KOPT-K1 (cell line): Measurements from ENCODE around the gene AMPD2.

ENCODE experiments used
- H3K27ac ChIP-seq: fragments of 200-600 bp; sonication (generic); 2 replicates; pipeline ENCODE4 v1.5.1; 2016; ENCODE audit warnings: antibody characterized with exemption, mild to moderate bottlenecking, low read depth, low read length; ENCODE audit not compliant: poor library complexity, severe bottlenecking
- H3K36me3 ChIP-seq: fragments of 200-600 bp; sonication (generic); 2 replicates; pipeline ENCODE4 v1.5.1; 2017; ENCODE audit warnings: antibody characterized with exemption, mild to moderate bottlenecking, low read length, moderate library complexity; ENCODE audit not compliant: insufficient read depth
- H3K9me3 ChIP-seq: fragments of 200-600 bp; sonication (generic); 2 replicates; pipeline ENCODE4 v1.5.1; 2017; ENCODE audit warnings: antibody characterized with exemption, low read length, mild to moderate bottlenecking; ENCODE audit not compliant: insufficient read depth, poor library complexity, severe bottlenecking

Gene AMPD2

DNA sequence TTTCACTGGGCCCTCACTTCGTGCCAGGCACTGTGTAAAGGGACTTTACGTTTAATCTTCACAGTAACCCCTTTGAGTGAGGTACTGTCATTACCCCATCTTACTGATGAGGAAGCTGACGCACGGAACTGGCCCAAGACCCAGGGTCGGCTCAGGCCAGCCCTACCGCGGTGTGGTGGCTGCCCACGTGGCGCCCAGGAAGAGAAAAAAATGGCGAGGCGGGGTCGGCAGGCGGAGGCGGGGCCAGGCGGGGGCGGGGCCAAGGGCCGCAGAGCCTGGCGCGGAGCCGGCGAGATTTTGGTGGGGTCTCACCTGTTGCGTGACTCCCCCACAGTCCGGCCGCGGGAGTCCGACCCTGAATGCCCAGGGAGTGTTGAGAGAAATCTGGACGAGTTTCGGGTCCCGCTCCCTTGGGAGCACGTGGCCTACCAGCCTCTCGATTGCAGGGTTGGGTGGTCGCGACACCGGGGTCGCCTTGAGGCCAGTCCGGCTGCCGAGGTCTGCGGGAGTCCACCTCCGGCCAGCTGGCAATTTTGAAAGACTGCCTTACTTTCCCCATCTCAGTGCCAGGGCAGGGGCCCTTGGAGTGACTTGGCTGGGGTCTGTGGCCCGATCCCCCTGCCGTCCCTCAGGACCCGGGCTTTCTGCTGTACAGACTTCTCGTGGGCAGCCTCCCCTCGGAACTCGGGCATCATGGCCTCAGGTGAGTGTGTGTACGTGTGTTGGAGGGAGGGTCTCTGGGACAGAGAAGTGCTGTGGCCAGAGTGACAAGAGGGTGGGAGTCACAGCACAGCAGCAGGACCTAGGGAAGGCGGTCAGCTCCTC, at the start of gene AMPD2, which contains the start of gene GNAT2:
Gene AMPD2 (plus strand): TSS at position 262 of the 825 bp plus-strand sequence. CDS start 1,339 bp downstream, outside the sequence.
Gene GNAT2 (minus strand): TSS at position 41 of the 825 bp plus-strand sequence. CDS start 6,746 bp downstream, outside the sequence.
- H3K36me3 ChIP-seq: no peaks in the 10 kb centered on the region
- H3K9me3 ChIP-seq: no peaks in the 10 kb centered on the region
- peak within 1 kb of the TSS; percentile 93 for H3K27ac ChIP-seq

DNA sequence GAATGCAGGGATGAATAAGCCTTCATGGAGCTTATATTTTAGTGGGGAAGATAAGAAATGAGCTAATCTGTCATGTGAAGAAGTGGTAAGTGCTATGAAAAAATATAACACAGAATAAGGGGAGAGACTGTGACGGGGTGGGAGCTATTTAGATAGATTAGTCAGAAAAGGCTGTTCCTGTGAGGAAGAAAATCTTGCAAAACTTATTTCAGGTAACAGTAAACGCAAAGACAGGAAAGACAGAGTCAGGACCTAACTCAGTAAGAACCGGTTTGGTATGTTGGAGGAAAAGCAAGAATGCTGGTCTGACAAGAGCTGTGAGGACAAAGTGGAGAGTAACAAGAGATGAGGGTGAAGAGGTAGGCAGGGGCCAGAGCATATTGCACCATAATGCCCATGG, 49.2 kb upstream of the AMPD2 start:
- no peak overlapping the region for H3K27ac ChIP-seq

DNA sequence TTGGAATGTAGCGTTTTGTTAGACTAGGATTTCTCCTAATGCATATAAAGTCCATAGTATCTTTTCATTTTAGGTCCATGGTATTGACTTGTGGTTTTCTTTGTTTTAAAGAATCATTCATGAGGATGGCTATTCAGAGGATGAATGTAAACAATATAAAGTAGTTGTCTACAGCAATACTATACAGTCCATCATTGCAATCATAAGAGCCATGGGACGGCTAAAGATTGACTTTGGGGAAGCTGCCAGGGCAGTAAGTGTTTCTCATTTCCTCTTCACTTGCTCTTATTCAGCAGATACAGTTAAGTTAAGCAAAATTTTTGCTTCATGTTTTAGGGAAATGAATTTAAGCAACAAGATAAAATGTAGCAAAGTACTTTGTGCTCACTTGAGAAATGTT, 45.9 kb upstream of the AMPD2 start:
- no peaks in the 10 kb centered on the region for H3K9me3 ChIP-seq
- no peak overlapping the region for H3K27ac ChIP-seq
- H3K36me3 ChIP-seq: peaks cover 36% of the 10 kb centered on the region

More for the DNA sequence above, 49.2 kb upstream of the AMPD2 start:
- Histone ChIP-seq H3K36me3 (peaks cover 11% of the 10 kb centered on the region), H3K9me3 (no peaks in the 10 kb centered on the region)

DNA sequence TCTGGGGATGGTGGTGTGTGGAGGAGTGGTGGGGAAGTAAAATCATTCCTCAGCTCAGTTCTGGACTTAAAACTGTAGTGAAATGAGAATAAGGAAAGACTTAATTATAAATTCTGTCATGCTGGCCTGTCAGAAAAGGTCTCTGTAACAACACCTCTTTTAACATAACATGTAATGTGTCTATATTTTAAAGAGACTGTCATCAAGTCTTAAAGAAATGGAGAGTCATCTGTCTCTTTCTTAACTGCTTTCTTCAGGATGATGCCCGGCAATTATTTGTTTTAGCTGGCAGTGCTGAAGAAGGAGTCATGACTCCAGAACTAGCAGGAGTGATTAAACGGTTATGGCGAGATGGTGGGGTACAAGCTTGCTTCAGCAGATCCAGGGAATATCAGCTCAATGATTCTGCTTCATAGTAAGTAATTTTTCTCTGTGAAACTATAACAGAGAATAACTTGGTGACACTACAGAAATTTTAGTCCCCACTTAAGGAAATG, 40.6 kb upstream of the AMPD2 start:
- Histone ChIP-seq H3K36me3 (peaks cover 86% of the 10 kb centered on the region), H3K9me3 (no peaks in the 10 kb centered on the region), H3K27ac (no peak overlapping the region)

DNA sequence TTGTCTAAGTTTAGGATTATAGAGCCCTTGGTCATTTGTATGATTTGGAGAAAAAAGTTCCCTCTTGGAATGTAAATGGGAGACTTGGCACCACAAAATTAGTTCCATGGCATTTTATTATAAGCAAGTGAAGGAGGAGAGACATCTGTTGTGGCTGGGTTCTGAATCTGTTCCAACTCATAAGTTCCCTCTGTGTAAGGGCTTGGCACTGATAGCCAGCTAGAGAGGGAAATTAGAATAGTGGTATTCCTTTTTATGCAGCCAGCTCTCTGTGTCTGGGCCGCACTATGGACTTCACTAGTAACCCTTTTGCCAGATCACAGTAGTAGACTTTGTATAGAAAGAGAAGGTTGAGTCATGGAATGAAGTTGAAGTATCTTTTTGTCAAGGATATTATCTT, 40.1 kb upstream of the AMPD2 start:
- Histone ChIP-seq H3K9me3 (no peaks in the 10 kb centered on the region), H3K27ac (no peak overlapping the region), H3K36me3 (peaks cover 90% of the 10 kb centered on the region)

DNA sequence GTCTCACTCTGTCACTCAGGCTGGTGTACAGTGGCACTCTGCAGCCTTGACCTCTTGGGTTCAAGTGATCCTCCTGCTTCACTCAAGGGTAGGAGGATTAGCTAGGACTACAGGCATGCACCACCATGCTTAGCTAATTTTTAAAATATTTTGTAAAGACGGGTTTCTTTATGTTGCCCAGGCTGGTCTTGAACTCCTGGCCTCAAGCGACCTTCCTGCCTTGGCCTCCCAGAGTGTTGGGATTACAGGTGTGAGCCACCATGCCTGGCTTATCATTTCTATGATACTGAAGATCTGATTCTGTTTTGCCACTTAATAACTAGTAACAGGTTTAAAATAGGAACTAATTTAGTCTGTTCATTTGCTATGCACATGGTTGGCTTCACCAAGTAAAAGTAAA, 37.6 kb upstream of the AMPD2 start:
- Histone ChIP-seq H3K27ac (no peak overlapping the region), H3K9me3 (no peaks in the 10 kb centered on the region), H3K36me3 (peaks cover 90% of the 10 kb centered on the region)

DNA sequence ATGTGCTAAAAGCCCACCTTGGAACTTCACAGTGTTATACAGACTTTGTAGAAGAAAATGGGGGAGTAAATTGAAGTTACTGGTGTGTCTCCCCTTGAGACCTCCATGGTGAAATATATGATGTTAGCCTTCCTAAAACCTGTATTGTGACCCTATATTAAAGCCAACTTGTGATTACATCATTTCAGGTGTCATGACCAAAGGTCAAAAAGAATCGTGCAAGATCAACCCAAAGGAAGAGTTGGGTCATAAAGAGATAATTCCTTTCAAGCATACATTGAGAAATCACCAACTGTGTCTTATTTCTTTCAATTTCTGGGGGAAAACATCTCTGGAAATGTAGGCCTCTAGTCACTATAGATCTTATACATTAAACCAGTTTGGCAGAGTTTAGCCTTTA, 34.9 kb upstream of the AMPD2 start:
- peaks cover 98% of the 10 kb centered on the region for H3K36me3 ChIP-seq
- no peak overlapping the region for H3K27ac ChIP-seq
- H3K9me3 ChIP-seq: no peaks in the 10 kb centered on the region

DNA sequence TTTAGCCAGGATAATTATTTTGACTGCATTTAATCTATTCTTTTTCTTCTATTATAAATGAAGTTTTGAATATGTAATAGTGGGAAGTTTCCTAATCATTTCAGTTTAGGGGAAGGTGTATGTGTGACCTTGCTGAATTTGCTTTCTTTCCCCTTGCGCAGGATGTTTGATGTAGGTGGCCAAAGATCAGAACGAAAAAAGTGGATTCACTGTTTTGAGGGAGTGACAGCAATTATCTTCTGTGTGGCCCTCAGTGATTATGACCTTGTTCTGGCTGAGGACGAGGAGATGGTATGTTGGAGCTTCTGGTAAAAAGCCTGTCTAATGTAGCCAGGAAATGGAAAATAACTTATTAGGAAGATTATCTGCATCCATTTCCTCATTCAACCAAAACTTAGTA, 33.6 kb upstream of the AMPD2 start:
- Histone ChIP-seq H3K36me3 (peaks cover 98% of the 10 kb centered on the region), H3K27ac (no peak overlapping the region), H3K9me3 (no peaks in the 10 kb centered on the region)

DNA sequence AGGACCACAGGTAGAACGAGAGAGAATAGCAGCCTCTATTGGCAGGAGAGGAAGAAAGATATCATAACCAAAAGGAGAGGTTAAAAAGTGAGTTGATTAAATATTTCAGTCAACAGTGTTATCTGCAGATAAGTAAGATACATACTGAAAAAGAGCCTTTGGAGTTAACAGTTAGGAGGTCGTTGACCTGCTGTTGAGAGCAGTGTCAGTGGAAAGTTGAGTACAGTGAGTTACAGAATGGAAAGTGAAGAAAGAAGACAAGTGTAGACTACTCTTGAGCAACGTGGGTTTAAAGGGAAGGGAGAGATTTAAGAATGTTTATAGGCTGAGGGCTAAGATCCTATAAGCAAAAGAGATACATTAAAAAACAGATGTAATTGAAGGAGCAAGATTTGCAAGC, 30.5 kb upstream of the AMPD2 start:
- Histone ChIP-seq H3K27ac (no peak overlapping the region), H3K36me3 (peaks cover 100% of the 10 kb centered on the region), H3K9me3 (no peaks in the 10 kb centered on the region)

DNA sequence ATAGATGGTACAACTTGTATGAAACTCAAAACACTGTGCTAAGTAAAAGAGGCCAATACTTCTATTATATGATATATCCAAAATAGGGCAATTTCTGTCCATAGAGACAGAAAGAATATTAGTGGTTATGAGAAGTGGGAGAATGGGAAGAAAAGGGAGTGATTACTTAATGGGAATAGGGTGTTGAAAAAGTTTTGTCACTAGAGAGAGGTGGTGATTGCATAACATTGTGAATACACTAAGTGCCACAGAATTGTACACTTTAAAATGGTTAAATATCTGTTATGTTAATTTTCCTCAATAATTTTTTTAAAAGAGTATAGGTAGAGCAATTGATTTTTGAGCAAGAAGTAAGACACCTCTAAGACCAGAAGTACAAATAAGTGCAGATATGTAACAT, 30.0 kb upstream of the AMPD2 start:
- Histone ChIP-seq H3K27ac (no peak overlapping the region), H3K36me3 (peaks cover 100% of the 10 kb centered on the region), H3K9me3 (no peaks in the 10 kb centered on the region)

DNA sequence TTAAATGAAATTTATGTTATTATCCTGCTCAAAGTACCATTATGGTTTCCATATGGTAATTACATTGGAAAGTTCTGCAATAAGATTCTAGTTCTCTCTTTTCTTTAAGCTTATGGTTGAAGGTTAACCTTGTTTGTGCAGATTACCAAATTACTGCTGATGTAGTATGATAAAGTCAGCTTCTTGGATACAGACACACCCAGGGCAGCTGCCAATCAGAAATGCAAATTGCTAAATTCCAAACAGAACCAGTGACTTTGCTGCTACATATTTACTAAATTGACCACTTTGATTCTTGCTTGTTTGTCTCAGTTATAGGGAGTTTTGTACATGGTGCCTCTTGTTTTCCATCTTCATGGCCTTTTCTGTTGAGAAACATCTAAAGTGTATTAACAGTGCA, 26.7 kb upstream of the AMPD2 start:
- Histone ChIP-seq H3K9me3 (no peaks in the 10 kb centered on the region), H3K36me3 (peaks cover 94% of the 10 kb centered on the region), H3K27ac (no peak overlapping the region)

DNA sequence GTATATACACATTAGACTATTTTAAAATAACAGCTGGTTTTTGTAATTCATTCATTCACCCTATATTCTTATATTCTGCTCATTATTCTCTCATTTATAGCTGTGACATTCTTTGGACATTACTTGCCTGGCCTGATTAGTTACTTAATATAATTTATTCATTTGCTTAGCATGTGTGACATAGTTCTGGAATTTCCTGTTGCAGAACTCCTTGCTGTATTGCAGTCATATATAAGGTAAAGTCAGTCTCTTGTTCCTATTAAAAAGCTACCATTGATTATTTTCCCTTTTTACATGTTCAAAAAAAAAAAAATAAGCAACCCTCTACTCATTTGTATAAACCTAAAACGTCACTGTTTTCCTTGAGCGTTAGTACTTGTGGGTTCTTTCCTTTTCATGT, 24.1 kb upstream of the AMPD2 start:
- H3K9me3 ChIP-seq: no peaks in the 10 kb centered on the region
- no peak overlapping the region for H3K27ac ChIP-seq
- peaks cover 73% of the 10 kb centered on the region for H3K36me3 ChIP-seq

DNA sequence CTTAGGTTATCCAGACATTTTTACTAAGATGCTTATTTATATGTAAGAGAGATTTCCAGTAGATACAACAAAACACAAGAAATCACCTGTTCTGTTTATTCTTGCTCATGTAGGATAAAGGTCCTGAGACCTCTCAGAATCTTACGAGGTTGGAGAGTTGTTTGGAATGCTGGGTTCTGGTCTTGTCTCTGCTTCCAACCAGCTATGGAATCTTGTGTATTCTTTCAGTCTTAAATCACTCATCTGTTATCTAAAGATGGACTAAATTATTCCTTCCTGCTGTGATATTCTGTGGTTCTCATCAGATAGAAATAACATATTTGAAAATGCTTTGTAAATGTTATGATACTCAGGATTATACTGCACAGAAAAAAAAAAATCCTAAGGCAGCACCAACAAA, 21.5 kb upstream of the AMPD2 start:
- H3K9me3 ChIP-seq: no peaks in the 10 kb centered on the region
- peaks cover 47% of the 10 kb centered on the region for H3K36me3 ChIP-seq
- H3K27ac ChIP-seq: no peak overlapping the region

DNA sequence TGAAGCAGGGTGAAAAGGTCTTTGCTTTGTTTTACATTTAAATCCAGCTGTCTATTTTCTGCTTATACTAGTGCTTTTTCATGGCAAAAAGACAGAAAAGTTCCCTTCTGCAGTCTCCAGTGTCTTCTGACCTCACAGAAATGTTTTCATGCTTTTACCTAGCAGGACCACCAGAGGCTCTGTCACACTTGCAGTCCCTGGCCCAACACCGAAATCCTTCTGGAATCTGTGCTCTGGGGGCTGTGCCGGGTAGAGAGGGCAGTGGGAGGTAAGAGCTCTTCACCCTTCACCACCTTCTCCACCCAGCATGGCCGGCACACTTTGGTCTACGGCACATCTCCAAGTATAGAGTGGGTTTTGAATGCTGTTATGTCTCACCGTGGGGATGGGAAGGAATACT, 21.0 kb upstream of the AMPD2 start:
- Histone ChIP-seq H3K9me3 (no peaks in the 10 kb centered on the region), H3K27ac (no peak overlapping the region), H3K36me3 (peaks cover 42% of the 10 kb centered on the region)

DNA sequence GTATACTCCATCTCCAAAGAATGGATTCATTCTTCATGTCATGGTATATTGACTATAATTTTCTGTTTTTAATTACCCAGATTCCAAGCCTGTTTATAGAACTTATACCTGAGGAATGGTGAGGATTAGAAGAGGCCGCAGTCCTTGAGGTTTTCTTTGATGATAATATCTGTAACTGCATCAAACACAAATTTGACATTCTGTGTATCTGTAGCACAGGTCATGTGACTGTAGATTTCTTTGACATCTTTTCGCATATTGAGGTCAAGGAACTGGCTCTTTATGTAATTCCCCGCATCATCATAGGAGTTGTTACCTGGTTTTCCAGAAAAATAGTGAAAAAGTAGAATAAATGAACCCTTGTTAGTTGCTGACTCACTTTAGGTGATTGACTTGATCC, 16.4 kb upstream of the AMPD2 start:
- peaks cover 5% of the 10 kb centered on the region for H3K36me3 ChIP-seq
- H3K27ac ChIP-seq: no peak overlapping the region
- no peaks in the 10 kb centered on the region for H3K9me3 ChIP-seq

DNA sequence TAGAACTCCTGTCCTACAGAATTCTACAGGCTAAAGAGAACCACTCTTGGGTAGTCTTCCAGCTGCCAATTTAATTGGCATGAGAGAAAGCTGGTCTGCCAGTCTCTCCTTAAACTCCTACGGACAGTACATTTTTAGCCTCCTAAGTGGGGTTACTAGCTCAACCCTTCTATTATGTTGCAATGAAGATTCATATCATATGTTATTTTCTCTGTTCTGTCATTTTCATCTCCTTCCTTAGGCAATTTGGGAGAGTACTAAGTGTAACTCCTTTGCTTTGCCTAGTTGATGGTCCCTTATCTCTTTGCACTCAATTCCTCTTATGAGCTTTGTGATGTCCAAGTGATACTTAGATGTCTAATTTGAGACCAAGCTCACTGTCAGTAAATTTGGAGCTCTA, 14.3 kb upstream of the AMPD2 start:
- no peaks in the 10 kb centered on the region for H3K9me3 ChIP-seq
- H3K27ac ChIP-seq: no peak overlapping the region
- no peaks in the 10 kb centered on the region for H3K36me3 ChIP-seq
